Nucleus accumbens (tissue), 56 donors: ENCODE results near the gene UNC5C.

Experiments
- DNase-seq, 56 donors: peaks; one replicate each; lab custom pipeline; 2025; lab: John Stamatoyannopoulos, UW

Gene UNC5C

DNA sequence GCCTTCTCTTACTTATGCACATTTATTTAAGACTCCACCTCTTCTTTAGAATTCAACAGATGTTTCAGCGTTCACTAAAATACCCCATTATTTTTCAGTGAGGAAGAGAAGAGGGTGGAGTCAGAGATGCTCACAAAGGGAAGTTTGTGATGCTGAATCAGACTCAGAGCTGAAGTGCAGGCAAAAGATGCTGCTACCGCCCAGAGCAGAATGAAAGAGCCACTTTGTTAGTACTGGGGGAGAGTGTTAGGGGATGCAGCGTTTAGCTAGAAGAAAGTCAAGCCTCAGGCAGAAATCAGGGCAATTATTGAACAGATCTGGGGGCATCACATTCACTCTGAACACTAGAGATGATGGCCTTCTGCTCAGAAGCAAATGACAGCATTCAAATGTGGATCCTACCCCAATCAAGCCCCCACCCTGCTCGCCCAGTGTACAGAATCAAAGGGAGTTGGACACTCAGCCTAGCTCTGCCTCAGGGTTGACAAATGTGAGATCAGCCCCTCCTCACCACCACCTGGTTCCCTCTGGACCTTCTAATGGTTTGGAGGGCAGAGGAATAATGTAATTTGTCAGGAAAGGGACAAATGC is 138.3 kb downstream of the UNC5C start:
- DNase-seq: peak in 47 of 56 donors; percentile 14 to 81 (median 48)

GRCh38 chr4:95409750-95410149 is 139.0 kb downstream of the UNC5C start:
- peak in 28 of 56 donors; percentile 2 to 51 (median 22) for DNase-seq

DNA sequence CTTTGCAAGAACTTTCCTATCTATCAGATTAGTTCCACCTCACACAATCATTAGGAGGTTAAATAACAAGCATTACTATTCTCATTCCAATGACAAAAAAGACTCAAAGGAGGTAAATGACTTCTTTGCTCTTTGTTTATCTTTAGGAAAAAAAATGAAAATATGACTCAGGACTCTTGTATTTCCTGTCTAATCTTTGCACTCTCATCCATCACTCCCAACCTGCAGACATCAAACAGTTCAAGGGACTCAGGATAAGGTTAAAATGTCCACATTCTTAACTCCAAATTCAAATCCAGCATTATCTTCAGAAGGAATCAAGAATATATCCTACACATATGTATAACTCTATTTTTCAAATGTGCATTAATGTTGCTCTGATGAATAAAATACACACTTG is 139.6 kb downstream of the UNC5C start:
- no peak for DNase-seq

- no peak for DNase-seq
These were observed 146.5 kb downstream of the UNC5C start for GRCh38 chr4:95402299-95402698.

- DNase-seq: no peak
These were observed 150.6 kb downstream of the UNC5C start for GRCh38 chr4:95398217-95398616.

- no peak for DNase-seq
These were observed 153.9 kb downstream of the UNC5C start for GRCh38 chr4:95394752-95395306.

DNA sequence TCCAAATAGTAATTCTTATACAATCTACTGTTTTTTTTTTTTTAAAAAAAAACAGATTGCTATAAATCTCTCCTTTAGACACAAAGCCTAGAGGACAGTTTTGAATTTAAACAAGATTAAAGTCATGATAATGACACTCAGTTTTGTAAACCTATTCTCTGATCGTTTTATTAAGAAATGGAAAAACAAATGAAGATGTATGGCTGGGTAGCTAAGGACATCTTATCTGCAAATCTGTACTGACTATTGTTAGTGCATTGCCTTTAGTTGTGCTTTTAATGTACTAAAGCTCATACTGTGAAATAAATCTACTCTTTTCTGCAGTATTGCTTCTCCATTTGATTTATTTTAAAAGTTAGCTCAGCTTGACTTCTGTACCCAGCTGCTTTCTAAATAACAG is 155.0 kb downstream of the UNC5C start:
- DNase-seq: no peak

DNA sequence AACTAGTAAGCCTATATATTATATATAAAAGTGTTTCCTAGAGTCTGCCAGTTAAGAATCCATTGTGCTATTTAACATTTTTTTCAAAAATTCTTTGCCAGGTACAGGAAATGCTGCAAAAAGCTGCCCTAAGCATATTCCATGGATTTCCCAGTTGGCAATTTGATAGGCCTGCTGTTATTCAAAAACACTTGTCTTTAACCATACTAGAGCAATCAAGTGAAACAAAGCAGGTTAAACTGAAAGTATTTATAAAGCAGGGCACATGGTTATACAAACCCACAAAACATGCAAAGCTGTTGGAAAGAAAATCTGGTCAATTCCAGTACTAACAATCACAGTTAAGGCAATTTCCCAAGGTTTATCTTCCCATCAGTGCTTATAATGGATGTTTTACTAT is 159.9 kb downstream of the UNC5C start:
- DNase-seq: no peak

DNA sequence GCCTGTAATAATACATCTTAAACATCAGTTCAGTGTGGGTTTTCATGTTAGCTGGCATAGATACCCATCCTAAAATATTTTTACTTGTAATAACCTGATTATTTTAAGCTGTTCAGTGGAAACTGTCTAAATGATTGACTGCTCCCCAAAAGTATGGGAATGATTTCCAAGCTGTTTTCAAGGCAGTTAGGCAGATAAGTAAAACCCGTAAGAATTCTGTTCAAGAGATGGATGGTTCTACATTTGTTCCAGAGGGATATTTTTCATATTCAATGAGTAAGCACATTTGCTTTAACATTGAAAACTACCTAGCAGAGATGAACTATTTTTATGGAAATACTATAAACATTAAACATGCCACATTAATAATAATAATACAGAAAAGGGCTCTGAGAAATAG is 161.1 kb downstream of the UNC5C start:
- DNase-seq: no peak

DNA sequence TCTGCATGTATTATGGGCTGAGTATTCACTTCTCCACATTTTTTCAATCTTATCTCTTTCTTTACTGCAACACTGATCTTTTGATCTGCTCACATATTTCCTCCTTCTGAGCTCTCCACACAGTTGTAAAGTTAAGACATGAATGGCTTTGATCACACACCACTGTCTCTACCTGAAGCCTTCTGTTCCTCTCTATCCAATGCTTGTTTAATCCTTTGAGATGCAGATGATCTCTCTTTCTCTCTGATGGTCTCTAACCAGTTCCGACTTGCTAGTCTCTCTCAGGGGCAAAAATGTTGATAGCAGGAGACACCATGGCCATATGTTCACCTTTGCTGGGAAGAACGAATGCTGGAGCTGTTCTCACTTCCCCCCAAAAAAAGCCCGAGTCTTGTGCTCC is 162.4 kb downstream of the UNC5C start:
- no peak for DNase-seq

DNA sequence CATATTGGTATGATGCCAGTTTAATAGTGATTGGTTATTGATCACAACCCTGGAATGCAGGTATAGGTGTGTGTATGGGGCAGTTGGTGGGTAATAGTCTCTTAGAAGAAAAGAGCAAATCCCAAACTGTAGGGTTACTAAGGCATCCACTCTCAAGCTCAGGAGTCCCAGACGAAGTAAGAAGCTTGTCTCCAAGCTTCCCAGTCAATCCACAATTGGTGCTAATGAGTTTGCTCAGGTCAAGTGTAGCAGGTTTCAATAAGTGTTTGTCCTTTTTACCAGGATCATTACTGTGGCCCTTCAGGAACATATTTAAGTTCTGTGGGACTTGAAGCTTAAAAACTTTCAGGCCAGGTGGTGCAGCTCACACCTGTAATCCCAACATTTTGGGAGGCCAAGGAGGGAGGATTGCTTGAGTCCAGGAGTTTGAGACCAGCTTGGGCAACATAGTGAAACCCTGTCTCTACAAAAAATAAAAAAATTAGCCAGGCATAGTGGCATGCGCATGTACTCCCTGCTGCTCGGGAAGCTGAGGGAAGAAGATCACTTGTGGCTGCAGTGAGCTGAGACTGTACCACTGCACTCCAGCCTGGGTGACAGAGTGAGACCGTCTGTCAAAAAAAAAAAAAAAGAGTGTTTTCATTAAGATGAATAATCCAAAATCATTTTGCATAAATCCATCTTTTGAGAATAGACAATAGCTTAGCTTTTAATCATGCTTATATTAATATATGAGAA is 166.8 kb downstream of the UNC5C start:
- no peak for DNase-seq

- DNase-seq: no peak
These were observed 169.1 kb downstream of the UNC5C start for GRCh38 chr4:95379633-95380032.

DNA sequence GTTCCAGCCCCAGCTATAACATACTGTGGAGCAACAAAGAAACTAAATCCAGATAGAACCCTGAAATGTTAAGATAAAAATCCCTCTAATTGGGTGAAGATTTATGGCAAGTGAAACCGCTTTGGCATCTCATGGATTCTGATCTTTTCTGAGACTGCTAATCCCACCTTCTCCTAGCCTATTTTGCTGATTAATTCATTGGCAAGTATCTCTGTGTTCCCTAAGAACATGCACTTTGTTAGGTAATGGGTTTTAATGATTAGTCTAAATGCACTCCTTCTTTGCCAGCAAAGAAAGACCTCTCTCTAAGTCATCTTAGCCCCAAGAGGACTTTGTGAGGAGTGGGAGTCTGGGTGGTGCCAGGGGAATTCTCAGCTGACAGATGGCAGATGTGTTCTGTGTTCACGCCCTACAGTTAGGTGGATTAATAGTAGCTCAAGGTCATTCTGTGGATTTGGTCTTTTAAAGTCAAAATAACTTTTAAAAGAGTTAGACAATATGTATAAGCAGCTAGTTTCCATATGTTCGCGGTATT is 171.3 kb downstream of the UNC5C start:
- DNase-seq: no peak

GRCh38 chr4:95371476-95372224 is 177.1 kb downstream of the UNC5C start:
- peak in 1 of 56 donors; percentile 2 for DNase-seq

DNA sequence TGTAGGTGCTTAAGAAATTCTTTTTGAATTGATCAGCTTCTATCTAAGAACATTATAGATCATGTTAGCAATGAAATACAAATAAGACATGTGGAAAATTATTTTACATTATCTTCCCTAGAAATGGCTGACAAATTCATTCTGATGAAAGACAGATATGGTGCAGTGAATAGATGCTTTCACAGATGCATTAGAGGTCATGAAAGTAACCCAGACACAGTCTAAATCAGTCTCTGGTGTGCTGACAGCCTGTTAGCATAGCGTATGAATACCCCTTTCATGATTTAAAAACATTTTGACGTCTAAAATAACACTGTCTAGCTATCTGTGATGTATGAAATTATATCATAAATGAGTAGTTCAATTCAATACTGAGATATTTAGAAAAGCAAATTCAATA is 180.9 kb downstream of the UNC5C start:
- DNase-seq: no peak

DNA sequence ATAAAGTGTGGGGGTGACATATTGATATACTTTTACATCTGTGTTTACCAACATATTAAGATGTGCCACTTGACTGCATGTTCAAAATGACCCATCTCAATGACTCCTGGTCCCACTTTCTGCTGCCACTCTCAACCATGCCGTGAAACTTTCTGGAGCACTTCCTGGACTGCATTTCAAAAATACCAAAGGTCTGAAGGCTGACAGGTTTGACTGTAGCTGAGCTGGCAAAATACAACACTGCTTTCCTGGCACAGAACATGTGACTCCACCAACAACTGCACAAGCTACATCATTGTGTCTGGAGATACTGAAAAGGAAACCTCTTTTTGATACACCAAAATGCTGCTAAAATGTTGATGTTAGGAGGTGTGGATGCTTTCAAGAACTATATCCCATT is 184.8 kb downstream of the UNC5C start:
- peak in 2 of 56 donors; percentile 14 to 20 for DNase-seq

- no peak for DNase-seq
These were observed 185.2 kb downstream of the UNC5C start for GRCh38 chr4:95363559-95363925.

DNA sequence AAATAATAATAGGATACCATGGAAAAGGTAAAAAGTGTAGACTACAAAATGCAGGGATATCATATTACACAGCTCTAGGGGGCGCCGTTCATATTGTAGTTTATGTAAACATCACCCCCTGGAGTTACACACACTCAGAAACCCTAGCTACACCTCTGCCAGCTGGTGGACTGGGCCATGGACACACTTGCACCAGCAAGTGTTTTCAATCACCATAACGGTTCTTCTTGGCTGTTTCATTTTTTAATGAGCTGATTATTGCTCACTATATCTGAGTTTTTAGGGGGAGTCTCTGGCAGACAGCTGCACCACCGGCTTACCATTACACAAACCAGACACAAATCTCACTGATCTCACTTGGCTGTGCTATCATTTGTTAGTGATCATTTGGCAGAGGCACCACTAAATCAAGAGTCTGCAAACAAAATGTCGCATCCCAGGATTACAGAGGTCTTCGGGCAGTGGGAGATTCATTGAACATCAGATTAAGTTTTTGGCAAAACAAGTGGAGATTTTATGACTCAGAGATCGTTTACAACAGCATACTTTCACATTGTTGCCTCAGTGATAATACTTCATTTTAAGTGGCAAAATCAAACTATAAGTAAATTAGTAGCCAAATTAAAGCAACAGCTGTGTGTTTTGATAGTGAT is 185.7 kb downstream of the UNC5C start:
- DNase-seq: peak in 18 of 56 donors; percentile 2 to 40 (median 22)

DNA sequence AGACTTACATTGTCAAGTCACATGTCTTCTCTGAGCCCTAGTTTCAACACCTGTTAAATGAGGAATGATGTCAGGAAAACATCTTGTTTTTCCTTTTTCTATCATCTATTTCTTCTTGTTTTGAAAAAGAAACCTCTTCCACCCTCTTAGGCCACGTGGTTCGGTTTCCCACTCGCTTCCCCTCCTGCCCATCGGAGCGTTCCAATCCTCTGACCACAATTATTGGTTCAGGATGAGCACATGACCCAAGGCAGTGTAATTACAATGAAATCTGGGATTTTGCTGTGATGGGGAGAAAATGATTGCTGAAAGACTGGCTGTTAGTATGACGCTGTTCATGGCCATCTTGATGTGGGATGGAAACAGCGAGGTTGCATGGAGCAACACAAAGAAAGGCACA is 186.7 kb downstream of the UNC5C start:
- peak in 4 of 56 donors; percentile 6 to 23 (median 21) for DNase-seq

DNA sequence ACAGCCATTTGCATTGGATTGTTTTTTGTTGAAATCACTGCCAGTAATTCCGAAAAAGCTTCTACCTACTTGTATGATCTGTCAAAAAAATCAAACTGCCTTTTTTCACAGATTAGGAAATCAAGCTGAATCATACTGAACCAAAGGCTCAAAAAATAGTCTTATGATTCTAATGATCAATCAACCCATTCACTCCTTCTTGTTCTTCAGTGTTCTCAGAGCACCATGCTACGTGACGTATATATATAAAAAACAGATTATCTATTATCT is 187.1 kb downstream of the UNC5C start:
- DNase-seq: no peak
